Measurements from ENCODE around the gene SH3RF3. TPM values are rescaled to one million over a fixed set of nuclear protein-coding genes. Genes with fewer than 3 reads are reported as not detected.

Gene SH3RF3
- total and polyA plus RNA-seq, 10 of the 15 experiments (the other 5 are each of a cell fraction or from before 2014, with no cell fraction given): 0.08 to 8.8 (median 2.3) TPM

- ChIA-PET SMC1A (ENCODE audit: uncharacterized antibody, unreplicated experiment) (interaction anchor here (1.3 to 7.3 kb wide), 6 partner anchors 7 to 186 kb away, joined by 3 to 110 read pairs (median 70); no protein-coding TSS in a partner anchor), CTCF (interaction anchor here (0.6 to 8.0 kb wide), 8 partner anchors 32 to 186 kb away, joined by 3 to 163 read pairs (median 31); partner anchors contain the start of genes SEPTIN10 and SOWAHC), POLR2A (interaction anchor here (0.6 to 0.9 kb wide), 3 partner anchors 32 to 68 kb away, joined by 3 to 4 read pairs (median 4); no protein-coding TSS in a partner anchor), RAD21 (ENCODE audit: unreplicated experiment) (interaction anchor here (0.8 to 5.9 kb wide), 4 partner anchors 61 to 667 kb away, joined by 3 to 110 read pairs (median 40); partner anchors contain the start of genes SEPTIN10 and SOWAHC)
- no TSS peak for BruUV-seq (replicated peaks)
- no peak for FAIRE-seq
- peaks cover 0 to 2% of the 10 kb centered on the region in 2 experiments; a peak in 1 of 4 replicates for H3K36me3 ChIP-seq (ENCODE audit: control insufficient read depth in 2 of 2, insufficient read depth in 2 of 2, low read length in 1 of 2)
- DNase-seq (ENCODE audit: low read depth, low spot score): no peak
- no peak for ATAC-seq
- no peak overlapping the region for H2AFZ ChIP-seq (ENCODE audit: control insufficient read depth, low read depth, low read length)
- no peaks in the 10 kb centered on the region for H3K27me3 ChIP-seq (replicated peaks in 1 of 2; ENCODE audit: control insufficient read depth in 2 of 2, insufficient read depth in 2 of 2, low read length in 1 of 2)
- intact Hi-C loops (cut with micrococcal nuclease; ENCODE audit: unreplicated experiment): loop anchor here (5.0 to 10.0 kb wide), 2 partner anchors 33 to 166 kb away; no protein-coding TSS in a partner anchor
- H3K4me1 ChIP-seq (ENCODE audit: control insufficient read depth, insufficient read depth, low read length): no peaks in the 10 kb centered on the region; the same call in 1 of the 2 replicates
- TF ChIP-seq CHD1 (IDR thresholded peaks at IDR 0.05; ENCODE audit: low read depth, low read length) (no peak), NR2F1 (conservative IDR thresholded peaks at IDR 0.05) (no peak), ZNF622 (IDR thresholded peaks at IDR 0.05) (no peak)
- TF ChIP-seq, protein P1, sequence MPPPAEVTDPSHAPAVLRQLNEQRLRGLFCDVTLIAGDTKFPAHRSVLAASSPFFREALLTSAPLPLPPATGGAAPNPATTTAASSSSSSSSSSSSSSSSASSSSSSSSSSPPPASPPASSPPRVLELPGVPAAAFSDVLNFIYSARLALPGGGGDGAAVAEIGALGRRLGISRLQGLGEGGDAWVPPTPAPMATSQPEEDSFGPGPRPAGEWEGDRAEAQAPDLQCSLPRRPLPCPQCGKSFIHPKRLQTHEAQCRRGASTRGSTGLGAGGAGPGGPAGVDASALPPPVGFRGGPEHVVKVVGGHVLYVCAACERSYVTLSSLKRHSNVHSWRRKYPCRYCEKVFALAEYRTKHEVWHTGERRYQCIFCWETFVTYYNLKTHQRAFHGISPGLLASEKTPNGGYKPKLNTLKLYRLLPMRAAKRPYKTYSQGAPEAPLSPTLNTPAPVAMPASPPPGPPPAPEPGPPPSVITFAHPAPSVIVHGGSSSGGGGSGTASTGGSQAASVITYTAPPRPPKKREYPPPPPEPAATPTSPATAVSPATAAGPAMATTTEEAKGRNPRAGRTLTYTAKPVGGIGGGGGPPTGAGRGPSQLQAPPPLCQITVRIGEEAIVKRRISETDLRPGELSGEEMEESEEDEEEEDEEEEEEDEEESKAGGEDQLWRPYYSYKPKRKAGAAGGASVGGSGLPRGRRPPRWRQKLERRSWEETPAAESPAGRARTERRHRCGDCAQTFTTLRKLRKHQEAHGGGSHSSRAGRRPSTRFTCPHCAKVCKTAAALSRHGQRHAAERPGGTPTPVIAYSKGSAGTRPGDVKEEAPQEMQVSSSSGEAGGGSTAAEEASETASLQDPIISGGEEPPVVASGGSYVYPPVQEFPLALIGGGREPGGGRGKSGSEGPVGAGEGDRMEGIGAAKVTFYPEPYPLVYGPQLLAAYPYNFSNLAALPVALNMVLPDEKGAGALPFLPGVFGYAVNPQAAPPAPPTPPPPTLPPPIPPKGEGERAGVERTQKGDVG (CRISPR knock-in tag; IDR thresholded peaks at IDR 0.05): no peak
- in situ Hi-C loops (cut with MboI): no loop called here
- no peaks in the 10 kb centered on the region for H4K20me1 ChIP-seq (ENCODE audit: control insufficient read depth, insufficient read depth)
- WGBS (ENCODE audit: insufficient coverage, insufficient replicate concordance, low lambda C conversion rate, missing lambda C conversion rate): 78% methylated on average over 4 of the region's 4 CpGs
- H3K79me2 ChIP-seq (ENCODE audit: control insufficient read depth, insufficient read depth, low read length): no peaks in the 10 kb centered on the region
- H3K4me2 ChIP-seq (ENCODE audit: control insufficient read depth, insufficient read depth): no peak overlapping the region
- H3K4me3 ChIP-seq: no peak overlapping the region
- H3K27ac ChIP-seq (ENCODE audit: control insufficient read depth, insufficient read depth): no peak overlapping the region
- H3K9me3 ChIP-seq (replicated peaks; ENCODE audit: control insufficient read depth, insufficient read depth, low read length): no peaks in the 10 kb centered on the region; the same call in 1 of the 3 replicates
- H3K9ac ChIP-seq (ENCODE audit: control insufficient read depth, insufficient read depth, low read length): no peak overlapping the region
Measured at GRCh38 chr2:109549016-109549590, 420.1 kb downstream of the SH3RF3 start.

Small RNA genes within 50 kb of the gene (microRNA-seq; reads per million reads assigned to microRNA genes)
- gene MIR4265: not detected
- gene MIR4266: not detected

Small RNA genes within 50 kb of the gene (small RNA-seq; reads per million reads assigned to genes)
- not detected for gene MIR4265
- gene MIR4266: not detected
- not detected for gene RF00017
- not detected for gene SNRPGP9

Other genes starting within 250 kb of the SH3RF3 start
- gene EDAR, start 140.0 kb upstream of the SH3RF3 start, total RNA-seq (2014; rRNA removed): not detected in 2 replicates
- not detected in 2 replicates for gene EDAR, start 140.0 kb upstream of the SH3RF3 start, total RNA-seq (2014; rRNA removed; fragmentation: Illumina TruSeq; extraction: Trizol)
- gene EDAR, start 140.0 kb upstream of the SH3RF3 start, total RNA-seq (2021): 0.05 TPM in 1 of 2 replicates, not detected in the other
- not detected in 2 replicates for gene EDAR, start 140.0 kb upstream of the SH3RF3 start, polyA plus RNA-seq (2011; rRNA removed)
- gene EDAR, start 140.0 kb upstream of the SH3RF3 start, polyA plus RNA-seq (2014; fragmentation: Illumina TruSeq; extraction: Trizol): not detected in 2 replicates
- not detected for gene EDAR, start 140.0 kb upstream of the SH3RF3 start, polyA plus RNA-seq (2014; fragmentation: Nextera tagmentation; extraction: Ambion mirVana)
- gene EDAR, start 140.0 kb upstream of the SH3RF3 start, polyA plus RNA-seq (2014; rRNA removed): 0.04 TPM in 1 of 2 replicates, not detected in the other
- not detected for gene EDAR, start 140.0 kb upstream of the SH3RF3 start, polyA plus RNA-seq (2016; fragmentation: Nextera tagmentation; extraction: Ambion mirVana)

Data from GM12878 (cell line).